ENCODE data around the gene REXO2.

REXO2 gene

GRCh38 chr11:114432893-114433292, 6.4 kb upstream of the REXO2 start:
- H3K4me3 ChIP-seq (ENCODE audit: insufficient read depth in 1 of 2, low read depth in 1 of 2, low read length in 2 of 2): no peak overlapping the region
- H2BK12ac ChIP-seq (ENCODE audit: low read length in 2 of 2): no peak overlapping the region
- no peak overlapping the region for H4K91ac ChIP-seq (ENCODE audit: low read length)
- no peak overlapping the region for H2BK15ac ChIP-seq (ENCODE audit: low read depth, poor library complexity, severe bottlenecking)
- no peak overlapping the region for H2AFZ ChIP-seq (ENCODE audit: low read depth, low read length)
- no peak overlapping the region for H2BK120ac ChIP-seq (ENCODE audit: low read depth, low read length)
- H3K9ac ChIP-seq (ENCODE audit: low read length): no peak overlapping the region
- H3K18ac ChIP-seq (ENCODE audit: low read depth in 1 of 2, low read length in 2 of 2): no peak overlapping the region
- H2AK5ac ChIP-seq (ENCODE audit: low read length, severe bottlenecking): no peak overlapping the region
- H3K36me3 ChIP-seq (ENCODE audit: control insufficient read depth in 1 of 2, insufficient read depth in 2 of 2, low read depth in 1 of 2, low read length in 2 of 2): peaks cover 0 to 5% of the 10 kb centered on the region in 2 experiments
- no peak overlapping the region for H2BK5ac ChIP-seq (ENCODE audit: low read depth, low read length, poor library complexity, severe bottlenecking)
- no peak overlapping the region for H3K4me2 ChIP-seq (ENCODE audit: low read length, poor library complexity, severe bottlenecking)
- H3K9me3 ChIP-seq (ENCODE audit: control insufficient read depth, low read length): no peaks in the 10 kb centered on the region
- H3K23ac ChIP-seq (ENCODE audit: low read length in 2 of 2): no peak overlapping the region
- no peak for DNase-seq
- no peak overlapping the region for H3K14ac ChIP-seq (ENCODE audit: low read length in 2 of 2)
- no peak overlapping the region for H3K27ac ChIP-seq (ENCODE audit: low read length, poor library complexity, severe bottlenecking)
- H3K27me3 ChIP-seq (ENCODE audit: control insufficient read depth in 1 of 2, insufficient read depth in 1 of 2, low read length in 2 of 2): no peaks in the 10 kb centered on the region
- no peak overlapping the region for H3K4ac ChIP-seq (ENCODE audit: low read depth in 1 of 2, low read length in 2 of 2)
- peaks cover 2% of the 10 kb centered on the region for H3K79me1 ChIP-seq (replicated peaks; ENCODE audit: low read length, poor library complexity, severe bottlenecking)
- 92% methylated on average over 2 of the region's 3 CpGs for WGBS
- H4K8ac ChIP-seq (ENCODE audit: low read length): no peak overlapping the region
- no peaks in the 10 kb centered on the region for H3K4me1 ChIP-seq (ENCODE audit: control insufficient read depth, insufficient read depth, low read depth, low read length)

GRCh38 chr11:114433376-114433775, 5.9 kb upstream of the REXO2 start:
- Histone ChIP-seq H3K4me3 (ENCODE audit: insufficient read depth in 1 of 2, low read depth in 1 of 2, low read length in 2 of 2) (no peak overlapping the region), H3K9me3 (ENCODE audit: control insufficient read depth, low read length) (no peaks in the 10 kb centered on the region), H2BK15ac (ENCODE audit: low read depth, poor library complexity, severe bottlenecking) (no peak overlapping the region), H3K4me2 (ENCODE audit: low read length, poor library complexity, severe bottlenecking) (no peak overlapping the region), H3K14ac (ENCODE audit: low read length in 2 of 2) (no peak overlapping the region), H3K4me1 (ENCODE audit: control insufficient read depth, insufficient read depth, low read depth, low read length) (no peaks in the 10 kb centered on the region), H2BK5ac (ENCODE audit: low read depth, low read length, poor library complexity, severe bottlenecking) (no peak overlapping the region), H3K23ac (ENCODE audit: low read length in 2 of 2) (no peak overlapping the region), H4K8ac (ENCODE audit: low read length) (no peak overlapping the region), H3K36me3 (ENCODE audit: control insufficient read depth in 1 of 2, insufficient read depth in 2 of 2, low read depth in 1 of 2, low read length in 2 of 2) (peaks cover 0 to 5% of the 10 kb centered on the region in 2 experiments), H3K79me1 (replicated peaks; ENCODE audit: low read length, poor library complexity, severe bottlenecking) (peaks cover 2% of the 10 kb centered on the region), H4K91ac (ENCODE audit: low read length) (no peak overlapping the region), H2BK12ac (ENCODE audit: low read length in 2 of 2) (no peak overlapping the region), H2BK120ac (ENCODE audit: low read depth, low read length) (no peak overlapping the region), H3K27me3 (ENCODE audit: control insufficient read depth in 1 of 2, insufficient read depth in 1 of 2, low read length in 2 of 2) (no peaks in the 10 kb centered on the region), H2AK5ac (ENCODE audit: low read length, severe bottlenecking) (no peak overlapping the region), H3K18ac (ENCODE audit: low read depth in 1 of 2, low read length in 2 of 2) (no peak overlapping the region), H3K4ac (ENCODE audit: low read depth in 1 of 2, low read length in 2 of 2) (no peak overlapping the region), H3K27ac (ENCODE audit: low read length, poor library complexity, severe bottlenecking) (no peak overlapping the region), H2AFZ (ENCODE audit: low read depth, low read length) (no peak overlapping the region), H3K9ac (ENCODE audit: low read length) (no peak overlapping the region)
- 81% methylated on average over 3 of the region's 4 CpGs for WGBS
- no peak for DNase-seq

- Histone ChIP-seq H3K4me1 (ENCODE audit: control insufficient read depth, insufficient read depth, low read depth, low read length) (no peaks in the 10 kb centered on the region), H3K9me3 (ENCODE audit: control insufficient read depth, low read length) (no peaks in the 10 kb centered on the region), H2BK120ac (ENCODE audit: low read depth, low read length) (no peak overlapping the region), H3K27me3 (ENCODE audit: control insufficient read depth in 1 of 2, insufficient read depth in 1 of 2, low read length in 2 of 2) (no peaks in the 10 kb centered on the region), H4K91ac (ENCODE audit: low read length) (no peak overlapping the region), H3K27ac (ENCODE audit: low read length, poor library complexity, severe bottlenecking) (peak overlapping the region; percentile 87), H3K18ac (ENCODE audit: low read depth in 1 of 2, low read length in 2 of 2) (peak overlapping the region in 1 of 2 experiments; percentile 21), H3K36me3 (ENCODE audit: control insufficient read depth in 1 of 2, insufficient read depth in 2 of 2, low read depth in 1 of 2, low read length in 2 of 2) (peaks cover 5 to 14% of the 10 kb centered on the region in 2 experiments), H3K79me1 (replicated peaks; ENCODE audit: low read length, poor library complexity, severe bottlenecking) (peaks cover 4% of the 10 kb centered on the region), H4K8ac (ENCODE audit: low read length) (no peak overlapping the region), H2BK5ac (ENCODE audit: low read depth, low read length, poor library complexity, severe bottlenecking) (no peak overlapping the region), H2AK5ac (ENCODE audit: low read length, severe bottlenecking) (peak overlapping the region; percentile 83), H3K23ac (ENCODE audit: low read length in 2 of 2) (no peak overlapping the region), H3K4me3 (ENCODE audit: insufficient read depth in 1 of 2, low read depth in 1 of 2, low read length in 2 of 2) (peak overlapping the region in 1 of 2 experiments; percentile 98), H3K4me2 (ENCODE audit: low read length, poor library complexity, severe bottlenecking) (peak overlapping the region; percentile 51), H2BK15ac (ENCODE audit: low read depth, poor library complexity, severe bottlenecking) (no peak overlapping the region), H3K14ac (ENCODE audit: low read length in 2 of 2) (no peak overlapping the region), H3K9ac (ENCODE audit: low read length) (no peak overlapping the region), H2BK12ac (ENCODE audit: low read length in 2 of 2) (no peak overlapping the region), H2AFZ (ENCODE audit: low read depth, low read length) (no peak overlapping the region), H3K4ac (ENCODE audit: low read depth in 1 of 2, low read length in 2 of 2) (no peak overlapping the region)
- DNase-seq: peak; percentile 15
- WGBS: 45% methylated on average over 6 of the region's 6 CpGs
These were observed 964 bp upstream of the REXO2 start for GRCh38 chr11:114438303-114438702.

GRCh38 chr11:114440121-114440860, 1.0 kb downstream of the REXO2 start:
- no peak overlapping the region for H3K23ac ChIP-seq (ENCODE audit: low read length in 2 of 2)
- peak; percentile 85 for DNase-seq
- peak overlapping the region; percentile 98 to 99 for H3K4me3 ChIP-seq (ENCODE audit: insufficient read depth in 1 of 2, low read depth in 1 of 2, low read length in 2 of 2)
- no peak overlapping the region for H2AK5ac ChIP-seq (ENCODE audit: low read length, severe bottlenecking)
- H4K91ac ChIP-seq (ENCODE audit: low read length): no peak overlapping the region
- H3K27ac ChIP-seq (ENCODE audit: low read length, poor library complexity, severe bottlenecking): peak overlapping the region; percentile 81
- peak overlapping the region; percentile 22 for H3K4me2 ChIP-seq (ENCODE audit: low read length, poor library complexity, severe bottlenecking)
- H3K9ac ChIP-seq (ENCODE audit: low read length): peak overlapping the region; percentile 98
- H3K36me3 ChIP-seq (ENCODE audit: control insufficient read depth in 1 of 2, insufficient read depth in 2 of 2, low read depth in 1 of 2, low read length in 2 of 2): peaks cover 0 to 32% of the 10 kb centered on the region in 2 experiments
- H3K9me3 ChIP-seq (ENCODE audit: control insufficient read depth, low read length): no peaks in the 10 kb centered on the region
- H2BK120ac ChIP-seq (ENCODE audit: low read depth, low read length): no peak overlapping the region
- H2BK5ac ChIP-seq (ENCODE audit: low read depth, low read length, poor library complexity, severe bottlenecking): peak overlapping the region; percentile 46
- no peaks in the 10 kb centered on the region for H3K27me3 ChIP-seq (ENCODE audit: control insufficient read depth in 1 of 2, insufficient read depth in 1 of 2, low read length in 2 of 2)
- H3K4ac ChIP-seq (ENCODE audit: low read depth in 1 of 2, low read length in 2 of 2): peak overlapping the region in 1 of 2 experiments; percentile 67
- WGBS: 1% methylated on average over 8 of the region's 10 CpGs
- H3K18ac ChIP-seq (ENCODE audit: low read depth in 1 of 2, low read length in 2 of 2): peak overlapping the region; percentile 63 to 99
- H3K14ac ChIP-seq (ENCODE audit: low read length in 2 of 2): no peak overlapping the region
- no peak overlapping the region for H2BK12ac ChIP-seq (ENCODE audit: low read length in 2 of 2)
- no peak overlapping the region for H2AFZ ChIP-seq (ENCODE audit: low read depth, low read length)
- no peaks in the 10 kb centered on the region for H3K4me1 ChIP-seq (ENCODE audit: control insufficient read depth, insufficient read depth, low read depth, low read length)
- H2BK15ac ChIP-seq (ENCODE audit: low read depth, poor library complexity, severe bottlenecking): no peak overlapping the region
- H3K79me1 ChIP-seq (replicated peaks; ENCODE audit: low read length, poor library complexity, severe bottlenecking): peaks cover 4% of the 10 kb centered on the region
- H4K8ac ChIP-seq (ENCODE audit: low read length): no peak overlapping the region
